ACHN (cell line): ENCODE results near the gene BORCS5.

Experiments
- DNase-seq: peaks from one replicate; pipeline ENCODE4 v3.0.0-alpha.2; 2015
- in situ Hi-C: cut with HindIII; loops from 2 replicates; pipeline ENCODE4 v1.10.0; 2017; ENCODE audit warnings: low sequenced_read_pairs, low pct_ligation_motif_present, low pct_unique_long_range_greater_than_20kb

BORCS5 gene

DNA sequence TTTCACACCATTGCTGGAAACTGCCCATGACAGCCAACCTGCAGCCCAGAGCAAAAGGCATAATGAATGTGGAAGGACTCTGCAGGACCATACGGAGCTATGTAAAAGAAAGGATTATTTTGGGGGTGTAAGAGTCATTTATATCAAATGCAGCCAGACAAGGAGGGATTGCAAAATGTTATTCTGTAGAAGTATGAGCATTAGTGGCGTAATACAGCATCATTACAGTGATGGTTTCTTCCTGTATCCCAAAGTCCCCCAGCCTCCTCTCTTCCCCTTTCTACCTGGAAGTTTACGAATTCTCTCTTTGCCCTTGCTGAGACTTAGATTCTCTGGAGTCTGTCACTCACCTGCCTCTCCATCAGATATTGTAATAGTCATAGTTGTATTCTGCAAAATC, 89.9 kb downstream of the BORCS5 start:
- in situ Hi-C loops: no loop called here
- no peak for DNase-seq

DNA sequence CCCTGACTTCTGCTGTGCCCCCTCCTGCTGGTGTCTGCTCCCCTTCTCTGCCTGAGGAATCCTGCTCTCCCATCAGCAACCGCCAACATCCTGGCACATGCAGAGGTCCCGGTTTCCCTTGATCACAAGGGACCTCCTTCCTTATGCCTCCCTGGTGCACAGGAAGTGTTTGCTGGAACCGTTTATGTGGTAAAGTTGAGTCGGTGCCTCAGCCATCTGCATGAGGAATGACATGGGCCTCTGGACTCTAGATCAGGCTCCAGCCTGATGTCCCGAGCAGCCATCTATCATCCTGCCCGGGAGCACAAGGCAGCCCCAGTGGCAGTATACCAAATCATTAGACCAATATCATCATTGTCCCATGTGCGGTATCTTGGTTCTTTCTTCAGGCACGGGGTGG, 90.4 kb downstream of the BORCS5 start:
- no peak for DNase-seq
- in situ Hi-C loops: no loop called here

DNA sequence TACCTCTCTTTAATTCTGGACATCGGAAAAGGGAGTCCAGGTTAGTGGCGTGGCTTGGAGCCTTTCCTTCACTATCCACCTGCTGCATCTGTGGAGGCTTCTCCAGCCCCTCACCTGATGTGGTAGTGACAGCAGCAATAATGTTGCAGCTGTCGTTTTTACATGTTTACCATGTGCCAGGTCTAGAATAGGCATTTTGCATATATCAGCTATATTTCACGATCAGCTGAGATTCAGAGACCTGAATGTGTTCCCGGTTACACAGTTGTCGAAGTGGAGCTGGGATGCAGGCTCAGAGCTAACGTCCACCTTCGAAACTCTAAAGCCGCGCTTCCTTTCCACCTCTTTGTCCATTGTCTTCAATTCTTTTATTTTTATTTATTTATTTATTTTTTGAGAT, 91.0 kb downstream of the BORCS5 start:
- DNase-seq: no peak
- in situ Hi-C loops: no loop called here

DNA sequence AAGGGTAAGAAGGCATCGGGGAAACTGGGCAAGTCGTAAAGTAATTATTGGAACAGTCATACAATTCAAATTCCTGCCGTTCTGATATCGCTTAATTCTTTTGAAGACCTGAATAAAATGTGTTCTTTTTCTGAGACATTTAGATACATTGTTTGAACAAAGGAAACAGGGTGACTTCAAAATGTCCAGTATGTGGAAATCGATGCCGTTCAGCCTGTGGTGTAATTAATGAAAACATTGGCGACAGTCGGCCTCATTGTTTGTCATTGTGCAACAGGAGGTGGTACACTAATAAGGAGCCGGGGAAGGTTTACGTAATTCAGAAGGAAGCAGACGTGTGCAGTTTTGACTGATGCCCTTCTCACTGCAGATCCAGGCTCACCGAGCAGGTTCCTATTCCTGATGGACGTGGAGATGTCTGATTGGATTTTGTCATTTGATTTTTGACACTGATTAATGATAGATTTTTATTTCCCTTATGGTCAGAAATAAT, 92.7 kb downstream of the BORCS5 start:
- DNase-seq: no peak
- in situ Hi-C loops: no loop called here

DNA sequence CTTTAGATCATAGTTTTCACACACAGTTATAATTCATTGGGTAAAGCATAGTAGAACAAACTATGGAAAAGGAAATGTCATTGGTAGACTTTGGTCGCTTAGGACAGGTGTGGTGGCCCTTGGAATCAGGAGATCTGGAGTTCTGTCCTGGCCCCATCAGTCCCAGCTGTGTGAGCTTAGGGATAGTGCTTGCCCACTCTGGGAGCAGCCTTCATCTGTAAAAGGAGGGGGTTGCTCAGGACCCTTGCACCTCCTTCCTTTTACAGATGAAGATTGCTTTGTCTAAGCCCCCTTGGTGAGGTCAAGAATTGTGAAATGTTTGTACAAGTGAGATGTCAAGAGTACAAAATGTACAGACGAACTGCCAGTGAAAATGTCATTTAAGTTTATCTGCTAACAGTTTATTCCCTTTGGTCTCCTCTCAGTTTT, 93.2 kb downstream of the BORCS5 start:
- DNase-seq: no peak
- in situ Hi-C loops: no loop called here

DNA sequence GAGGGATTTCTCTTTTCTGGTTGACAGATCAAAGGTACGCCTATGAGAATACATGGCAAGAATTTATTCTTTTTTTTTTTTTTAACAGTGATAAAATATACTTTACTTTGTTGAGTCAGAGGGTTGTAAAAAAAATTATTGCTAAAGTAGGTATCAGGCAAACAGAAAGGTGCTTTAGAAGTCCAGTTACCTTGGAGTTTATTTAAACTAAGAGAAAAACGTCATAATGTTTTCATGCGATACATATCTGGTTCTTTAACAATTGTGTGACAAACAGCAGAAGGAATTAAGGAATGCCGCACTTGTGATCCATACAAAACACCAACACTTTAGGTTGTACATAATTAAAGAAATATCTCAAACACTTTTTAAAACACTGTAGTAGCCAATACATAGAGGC, 94.2 kb downstream of the BORCS5 start:
- no peak for DNase-seq
- in situ Hi-C loops: no loop called here

DNA sequence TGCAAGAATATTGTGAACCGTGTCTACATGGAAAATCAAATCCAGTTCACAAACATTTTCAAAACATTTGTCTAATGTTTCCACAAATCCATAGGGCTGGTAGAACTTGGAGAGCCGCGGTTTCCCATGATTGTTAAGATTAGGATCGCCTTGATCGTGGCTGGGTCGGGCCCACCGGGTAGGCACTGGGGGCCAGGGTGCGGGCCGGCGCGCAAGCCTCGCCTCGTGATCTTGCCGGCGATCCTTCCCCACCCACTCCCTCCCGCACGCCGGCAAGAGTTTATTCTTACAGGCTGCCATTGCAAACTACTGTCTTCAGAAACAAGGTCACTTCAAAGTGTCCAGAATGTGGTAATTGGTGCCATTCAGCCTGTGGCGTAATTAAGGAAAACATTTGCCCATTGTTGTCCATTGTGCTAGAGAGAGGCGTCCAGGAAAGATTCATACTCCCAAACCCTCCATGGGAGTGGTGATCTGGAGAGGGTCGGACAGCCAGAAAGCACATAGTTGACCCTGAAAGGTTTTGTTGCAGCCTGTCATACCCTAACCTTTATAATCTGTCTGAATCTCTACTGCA, 95.5 kb downstream of the BORCS5 start:
- in situ Hi-C loops: no loop called here
- no peak for DNase-seq

DNA sequence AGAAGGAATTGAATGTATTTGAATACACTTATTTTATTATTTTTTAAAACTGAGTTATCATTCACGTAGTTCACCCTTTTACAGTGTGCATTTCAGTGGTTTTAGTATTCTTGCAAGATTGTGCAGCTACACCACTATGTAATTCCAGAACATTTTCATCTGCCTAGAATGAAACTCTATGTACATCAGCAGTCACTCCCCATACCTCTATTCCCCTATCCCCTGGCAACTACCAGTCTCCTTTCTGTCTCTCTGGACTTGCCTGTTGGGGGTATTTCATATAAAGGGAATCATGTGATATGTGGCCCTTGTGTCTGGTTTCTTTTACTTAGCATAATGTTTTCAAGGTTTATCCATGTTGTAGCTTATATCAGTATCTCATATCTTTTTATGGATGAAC, 96.8 kb downstream of the BORCS5 start:
- DNase-seq: no peak
- in situ Hi-C loops: no loop called here

DNA sequence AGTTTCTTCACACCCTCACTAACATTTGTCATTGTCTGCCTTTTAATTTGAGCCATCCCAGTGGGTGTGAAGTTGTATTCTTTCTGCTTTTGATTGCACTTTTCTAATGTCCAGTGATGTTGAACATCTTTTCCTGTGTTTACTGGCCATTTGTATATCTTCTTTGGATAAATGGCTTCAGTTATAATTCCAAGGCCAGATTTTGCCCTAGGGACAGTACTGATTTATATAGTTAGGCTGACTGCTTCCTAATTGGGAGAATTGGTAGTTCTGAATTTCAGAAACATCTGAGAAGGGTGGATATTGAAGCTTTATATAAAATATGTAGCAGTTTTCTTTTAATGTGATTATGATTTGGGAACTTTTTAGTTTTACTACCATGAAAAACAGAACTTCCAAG, 97.4 kb downstream of the BORCS5 start:
- no peak for DNase-seq
- in situ Hi-C loops: no loop called here

DNA sequence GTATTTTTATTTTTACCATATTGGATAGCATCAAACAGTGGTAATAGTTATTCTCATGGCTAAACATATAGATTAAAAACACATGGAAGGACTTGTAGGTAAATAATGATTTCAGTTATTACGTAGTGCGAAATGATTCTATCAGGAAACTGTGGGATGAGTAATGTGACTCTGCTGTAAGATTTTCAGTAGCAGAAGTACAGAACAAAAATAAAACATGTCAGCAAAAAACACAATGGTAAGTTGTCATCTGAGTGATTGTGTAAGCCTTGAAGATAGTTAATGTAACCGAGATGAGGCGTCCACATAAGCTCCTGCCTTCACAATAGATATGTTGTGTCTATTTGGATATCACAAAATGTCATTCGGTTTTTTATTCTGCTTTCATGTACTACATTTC, 99.8 kb downstream of the BORCS5 start:
- DNase-seq: no peak
- in situ Hi-C loops: no loop called here

DNA sequence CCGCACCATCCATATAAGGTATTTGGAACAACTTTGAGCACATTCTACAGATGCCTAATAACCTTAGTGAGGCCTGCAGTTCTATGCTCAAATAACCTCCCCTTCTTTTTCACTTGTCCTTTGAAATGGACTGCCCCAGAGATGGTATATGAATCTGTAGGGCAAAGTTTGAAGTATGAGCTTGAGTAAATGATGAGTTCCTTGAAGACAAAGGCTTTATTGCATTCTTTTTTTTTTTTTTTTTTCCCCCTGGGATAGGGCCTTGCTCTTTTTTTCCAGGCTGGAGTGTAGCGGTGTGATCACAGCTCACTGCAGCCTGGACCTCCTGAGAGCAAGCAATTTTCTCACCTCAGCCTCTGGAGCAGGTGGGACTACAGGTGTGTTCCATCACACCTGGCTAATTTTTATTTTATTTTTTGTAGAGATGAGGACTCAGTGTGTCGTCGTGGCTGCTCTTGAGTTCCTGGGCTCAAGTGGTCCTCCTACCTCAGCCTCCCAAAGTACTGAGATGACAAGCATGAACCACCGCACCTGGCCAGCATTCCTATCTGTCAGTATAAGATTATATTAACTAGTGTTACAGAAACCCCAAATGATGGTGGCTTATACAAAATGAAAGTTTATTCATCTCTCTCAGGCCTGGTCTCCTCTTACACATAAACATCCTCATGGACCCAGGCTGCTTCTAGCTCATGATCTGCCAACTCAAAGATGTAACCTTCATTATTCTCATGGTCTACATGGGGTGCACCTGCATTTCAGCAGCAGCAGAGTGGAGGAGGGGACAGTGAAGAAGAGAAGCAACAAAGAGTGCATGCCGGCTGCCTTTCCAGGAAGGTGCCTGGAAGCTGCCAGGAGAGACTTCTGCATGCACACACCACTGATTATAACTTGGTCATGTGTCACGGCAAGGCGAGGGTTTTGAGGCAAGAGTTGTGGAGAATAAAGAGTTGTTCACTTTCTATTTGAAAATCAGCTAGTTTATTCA, 104.4 kb downstream of the BORCS5 start:
- DNase-seq: no peak
- in situ Hi-C loops: no loop called here

DNA sequence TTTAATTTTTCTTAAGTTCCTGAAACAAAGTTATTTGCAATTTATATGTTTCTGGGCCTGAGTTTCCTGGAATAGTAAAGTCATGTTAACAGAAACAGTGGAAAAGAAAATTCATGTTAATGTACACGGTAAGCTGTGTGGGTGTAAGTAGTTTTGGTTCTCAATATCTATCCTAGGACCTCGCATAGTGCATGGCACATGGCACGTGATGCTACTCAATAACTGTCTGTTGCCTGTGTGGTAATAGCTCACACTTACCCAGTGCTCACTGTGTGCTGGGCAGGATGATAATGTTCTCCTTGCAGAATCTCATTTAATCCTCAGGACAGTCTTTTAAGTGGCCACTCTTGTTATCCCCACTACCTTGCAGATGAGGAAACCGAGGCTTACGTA, 105.0 kb downstream of the BORCS5 start:
- no peak for DNase-seq
- in situ Hi-C loops: no loop called here

DNA sequence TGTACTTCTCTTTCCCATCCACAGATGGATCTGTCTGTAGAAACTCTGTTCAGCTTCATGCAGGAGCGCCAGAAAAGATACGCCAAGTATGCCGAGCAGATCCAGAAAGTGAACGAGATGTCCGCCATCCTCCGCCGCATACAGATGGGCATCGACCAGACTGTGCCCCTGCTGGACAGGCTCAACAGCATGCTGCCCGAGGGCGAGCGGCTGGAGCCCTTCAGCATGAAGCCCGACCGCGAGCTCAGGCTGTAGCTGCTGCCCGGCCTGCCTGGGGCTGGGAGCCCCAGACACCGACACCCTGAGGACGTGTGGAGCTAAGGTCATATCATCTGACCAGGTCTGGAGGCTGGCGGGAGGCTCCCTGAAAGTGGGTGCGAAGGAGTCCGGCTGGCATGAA, 108.6 kb downstream of the BORCS5 start:
- in situ Hi-C loops: no loop called here
- no peak for DNase-seq

DNA sequence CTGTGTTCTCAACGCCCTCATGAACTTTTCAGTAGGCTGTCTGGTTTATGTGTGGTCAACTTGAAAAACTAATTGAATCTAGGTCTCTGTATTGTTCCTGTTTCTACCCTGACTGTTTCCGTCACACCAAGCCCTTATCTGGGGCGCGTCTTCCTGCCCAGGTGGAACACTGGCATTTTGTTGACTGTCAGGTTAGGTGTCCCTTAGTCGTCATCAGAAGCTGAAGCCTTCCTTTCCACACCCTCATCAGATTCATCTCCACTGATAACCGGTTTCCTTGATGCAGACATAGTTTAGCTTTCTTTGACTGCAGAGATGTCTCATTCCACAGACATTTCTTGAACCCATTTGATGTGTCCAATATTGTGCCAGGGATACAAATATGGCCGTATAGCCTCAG, 109.3 kb downstream of the BORCS5 start:
- in situ Hi-C loops: no loop called here
- DNase-seq: no peak

DNA sequence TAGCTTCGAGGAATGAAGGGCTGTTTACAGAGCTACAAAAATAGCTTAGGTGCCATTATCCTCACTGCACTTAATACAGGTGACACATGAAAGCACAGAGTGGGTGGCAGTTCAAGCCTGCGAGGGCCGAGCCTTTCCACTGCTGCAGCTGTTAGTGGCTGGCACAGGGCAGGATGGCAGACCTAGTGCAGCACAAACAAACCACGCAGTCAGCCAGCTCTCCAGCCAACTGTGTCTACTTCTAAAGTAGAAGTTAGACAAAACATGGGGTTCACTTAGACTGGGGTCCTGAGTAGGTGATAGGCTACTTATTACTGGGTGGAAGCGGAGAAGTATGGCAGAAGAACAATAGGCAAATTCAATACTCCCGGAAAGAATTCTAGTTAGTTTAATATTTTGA, 110.4 kb downstream of the BORCS5 start:
- DNase-seq: no peak
- in situ Hi-C loops: no loop called here

DNA sequence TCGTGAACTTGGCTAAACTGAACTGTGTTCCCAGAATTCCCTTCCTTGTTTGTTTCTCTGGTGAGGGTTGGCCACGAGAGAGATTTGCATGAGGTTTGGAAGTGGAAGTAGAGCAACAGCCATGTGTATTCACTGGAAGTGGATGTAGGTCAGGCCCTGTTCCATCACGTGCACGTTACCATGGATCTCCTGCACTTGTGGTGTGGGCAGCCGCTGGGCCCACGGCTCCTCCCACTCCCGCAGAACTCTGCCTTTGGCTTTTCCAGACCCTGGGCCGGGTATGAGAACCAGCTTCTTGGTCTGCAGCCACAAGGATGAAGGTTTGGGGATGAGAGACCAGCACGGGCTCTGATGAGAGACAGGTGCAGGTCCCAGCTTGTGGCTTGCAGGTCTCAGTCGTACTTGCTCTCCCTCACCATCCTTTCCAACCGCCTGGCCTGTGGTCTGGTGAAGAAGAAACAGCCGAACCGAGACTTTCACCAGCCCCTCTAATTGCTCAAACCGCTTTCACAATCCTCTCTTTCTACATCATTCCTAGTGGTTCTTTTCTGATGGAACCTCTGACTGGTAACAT, 110.9 kb downstream of the BORCS5 start:
- in situ Hi-C loops: no loop called here
- DNase-seq: no peak

DNA sequence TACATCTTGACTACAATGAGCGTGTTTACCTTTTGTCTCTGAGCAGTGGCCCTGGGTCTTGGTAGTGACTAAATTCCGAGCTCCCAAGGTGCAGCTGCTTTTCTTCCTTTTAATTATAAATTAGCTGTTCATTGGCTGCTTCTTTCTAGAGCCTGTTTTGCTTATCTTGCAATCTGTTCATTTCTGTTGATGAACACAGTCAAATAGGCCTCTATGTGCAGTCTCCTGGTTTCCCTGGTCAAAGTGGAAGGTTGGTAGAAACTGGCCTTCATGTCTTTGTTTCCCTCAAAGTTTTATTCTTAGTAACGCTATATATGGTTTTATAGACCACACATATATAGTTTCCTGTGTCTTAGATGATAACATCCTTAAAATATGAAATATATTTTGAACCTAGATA, 111.7 kb downstream of the BORCS5 start:
- DNase-seq: no peak
- in situ Hi-C loops: no loop called here

DNA sequence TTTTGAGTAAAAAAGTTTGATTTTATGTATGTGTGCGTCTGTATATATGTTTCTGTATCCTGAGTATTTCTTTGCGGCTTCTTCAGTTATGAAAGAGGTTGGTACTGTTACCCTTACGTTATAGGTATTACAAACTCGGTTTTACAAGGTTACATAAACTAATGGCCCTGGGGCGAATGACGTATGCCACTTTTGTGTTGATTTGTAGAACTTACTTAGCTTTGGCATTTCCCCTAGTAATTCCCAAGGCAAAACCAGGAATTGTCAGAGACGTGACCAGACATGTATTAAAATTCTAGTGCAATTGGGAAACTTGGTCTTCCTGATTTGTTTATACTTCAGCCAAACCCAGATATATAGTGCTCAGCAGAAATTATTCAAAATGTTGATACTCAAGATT, 112.5 kb downstream of the BORCS5 start:
- DNase-seq: no peak
- in situ Hi-C loops: no loop called here

DNA sequence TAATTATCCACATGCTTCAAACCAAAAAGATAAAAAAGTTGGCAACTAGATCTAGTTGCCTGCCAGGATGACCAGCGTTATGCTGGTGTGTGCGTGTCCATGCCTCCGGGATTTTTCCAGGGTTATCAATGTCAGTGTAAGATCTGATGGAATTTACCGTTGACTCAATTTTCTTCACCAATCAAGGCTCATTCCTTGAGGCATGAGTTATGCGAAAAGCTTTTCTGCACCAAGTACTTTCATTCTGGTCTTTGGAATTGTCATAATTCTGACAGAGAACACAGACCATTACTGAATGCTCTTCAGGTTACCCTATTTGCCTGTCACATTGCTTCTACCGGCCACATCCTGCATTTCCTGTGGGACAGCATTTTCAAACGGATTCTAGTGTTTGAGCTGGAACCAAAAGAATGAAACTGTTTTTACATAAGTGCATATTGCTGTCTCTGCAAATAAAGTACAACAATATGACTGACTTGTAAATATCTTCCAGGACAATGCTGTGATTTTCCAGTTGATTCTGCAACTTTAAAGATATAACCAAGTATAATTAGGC, 114.0 kb downstream of the BORCS5 start:
- in situ Hi-C loops: no loop called here
- no peak for DNase-seq
